Measurements from ENCODE around the gene GPR21. TPM values are rescaled to one million over a fixed set of nuclear protein-coding genes. Genes with fewer than 3 reads are reported as not detected.

The GPR21 gene
- total RNA-seq, 1 experiment from 2014 or later, result 3.7 TPM

- H3K27ac ChIP-seq, result no peak overlapping the region
- no peaks in the 10 kb centered on the region for H4K20me1 ChIP-seq (ENCODE audit: insufficient read depth)
- H3K4me2 ChIP-seq, result no peak overlapping the region
- no peak for TF ChIP-seq CTCF (conservative IDR thresholded peaks at IDR 0.05)
- no peak for TF ChIP-seq EZH2 (IDR thresholded peaks at IDR 0.05; ENCODE audit: low read depth)
- BruUV-seq (replicated peaks), result no TSS peak
- no peak overlapping the region for H2AFZ ChIP-seq
- POLR2A ChIA-PET (ENCODE audit: unreplicated experiment), result no interaction called here
- H3F3A ChIP-seq (ENCODE audit: insufficient read depth, low read depth), result no peaks in the 10 kb centered on the region; the same call in none of the 2 replicates
- H3K9me2 ChIP-seq (ENCODE audit: insufficient read depth), result no peaks in the 10 kb centered on the region
- H3K27me3 ChIP-seq (ENCODE audit: insufficient read depth, low read depth), result no peaks in the 10 kb centered on the region
- H3K4me3 ChIP-seq, result no peak overlapping the region
- intact Hi-C loops (cut with micrococcal nuclease; ENCODE audit: unreplicated experiment), result no loop called here
- H3K9me3 ChIP-seq (ENCODE audit: insufficient read depth, low read depth), result no peaks in the 10 kb centered on the region
- DNase-seq, result no peak
- peaks cover 44% of the 10 kb centered on the region for H3K36me3 ChIP-seq (ENCODE audit: low read depth)
- H3K4me1 ChIP-seq (replicated peaks; ENCODE audit: insufficient read depth), result 0 out of 2 replicates have a peak, but pooled peaks cover 8% of the 10 kb centered on the region
- CTCF ChIA-PET, result no interaction called here
- H3K79me2 ChIP-seq (ENCODE audit: low read depth), result no peaks in the 10 kb centered on the region
These were observed 16.8 kb upstream of the GPR21 start for GRCh38 chr9:123016631-123017030.

- Histone ChIP-seq H3K27ac (no peak overlapping the region), H3K79me2 (ENCODE audit: low read depth) (no peaks in the 10 kb centered on the region)
- CTCF ChIA-PET, result no interaction called here
These were observed 12.7 kb upstream of the GPR21 start for GRCh38 chr9:123020796-123021195.

GRCh38 chr9:123026425-123026824, 7.0 kb upstream of the GPR21 start:
- intact Hi-C loops (cut with micrococcal nuclease; ENCODE audit: unreplicated experiment), result no loop called here
- no peaks in the 10 kb centered on the region for H3K9me2 ChIP-seq (ENCODE audit: insufficient read depth)
- no peaks in the 10 kb centered on the region for H3K79me2 ChIP-seq (ENCODE audit: low read depth)
- no peak overlapping the region for H2AFZ ChIP-seq
- peaks cover 23% of the 10 kb centered on the region; the same call in 1 of the 2 replicates for H3K36me3 ChIP-seq (ENCODE audit: low read depth)
- DNase-seq, result no peak
- no peaks in the 10 kb centered on the region for H3K4me1 ChIP-seq (replicated peaks; ENCODE audit: insufficient read depth)
- ChIA-PET POLR2A (ENCODE audit: unreplicated experiment) (no interaction called here), CTCF (interaction anchor here (0.5 to 0.6 kb wide), 4 partner anchors 13 to 781 kb away, joined by 3 to 5 read pairs (median 4); no protein-coding TSS in a partner anchor)
- BruUV-seq (replicated peaks), result no TSS peak
- no peaks in the 10 kb centered on the region for H3K9me3 ChIP-seq (ENCODE audit: insufficient read depth, low read depth)
- no peaks in the 10 kb centered on the region for H3K27me3 ChIP-seq (ENCODE audit: insufficient read depth, low read depth)
- H3K4me3 ChIP-seq, result no peak overlapping the region
- H3K4me2 ChIP-seq, result no peak overlapping the region
- no peaks in the 10 kb centered on the region; the same call in none of the 2 replicates for H4K20me1 ChIP-seq (ENCODE audit: insufficient read depth)
- no peaks in the 10 kb centered on the region for H3F3A ChIP-seq (ENCODE audit: insufficient read depth, low read depth)
- TF ChIP-seq EZH2 (IDR thresholded peaks at IDR 0.05; ENCODE audit: low read depth) (no peak), CTCF (conservative IDR thresholded peaks at IDR 0.05) (no peak)
- H3K27ac ChIP-seq, result no peak overlapping the region

More at GRCh38 chr9:123020796-123021195, 12.7 kb upstream of the GPR21 start:
- H3K4me2 ChIP-seq, result no peak overlapping the region
- TF ChIP-seq CTCF (conservative IDR thresholded peaks at IDR 0.05), result no peak
- no peak for TF ChIP-seq EZH2 (IDR thresholded peaks at IDR 0.05; ENCODE audit: low read depth)
- H2AFZ ChIP-seq, result no peak overlapping the region
- POLR2A ChIA-PET (ENCODE audit: unreplicated experiment), result interaction anchor here (0.6 kb wide), 1 partner anchor 62 kb away, joined by 3 read pairs; no protein-coding TSS in a partner anchor
- peaks cover 34% of the 10 kb centered on the region for H3K36me3 ChIP-seq (ENCODE audit: low read depth)
- H3K27me3 ChIP-seq (ENCODE audit: insufficient read depth, low read depth), result no peaks in the 10 kb centered on the region
- H3K4me1 ChIP-seq (replicated peaks; ENCODE audit: insufficient read depth), result no peaks in the 10 kb centered on the region
- no peaks in the 10 kb centered on the region for H3K9me2 ChIP-seq (ENCODE audit: insufficient read depth)
- BruUV-seq (replicated peaks), result no TSS peak
- no peaks in the 10 kb centered on the region for H3K9me3 ChIP-seq (ENCODE audit: insufficient read depth, low read depth)
- no peaks in the 10 kb centered on the region; the same call in none of the 2 replicates for H3F3A ChIP-seq (ENCODE audit: insufficient read depth, low read depth)
- H4K20me1 ChIP-seq (ENCODE audit: insufficient read depth), result no peaks in the 10 kb centered on the region; the same call in none of the 2 replicates
- no peak overlapping the region for H3K4me3 ChIP-seq
- intact Hi-C loops (cut with micrococcal nuclease; ENCODE audit: unreplicated experiment), result no loop called here
- DNase-seq, result no peak

Data from PC-9 (cell line).